Measurements from ENCODE around the gene SHOC2. TPM values are rescaled to one million over a fixed set of nuclear protein-coding genes. Genes with fewer than 3 reads are reported as not detected.

SHOC2 gene
- total RNA-seq, 4 donors from 2014 or later, result 57.3 to 125 (median 73.4) TPM

DNA sequence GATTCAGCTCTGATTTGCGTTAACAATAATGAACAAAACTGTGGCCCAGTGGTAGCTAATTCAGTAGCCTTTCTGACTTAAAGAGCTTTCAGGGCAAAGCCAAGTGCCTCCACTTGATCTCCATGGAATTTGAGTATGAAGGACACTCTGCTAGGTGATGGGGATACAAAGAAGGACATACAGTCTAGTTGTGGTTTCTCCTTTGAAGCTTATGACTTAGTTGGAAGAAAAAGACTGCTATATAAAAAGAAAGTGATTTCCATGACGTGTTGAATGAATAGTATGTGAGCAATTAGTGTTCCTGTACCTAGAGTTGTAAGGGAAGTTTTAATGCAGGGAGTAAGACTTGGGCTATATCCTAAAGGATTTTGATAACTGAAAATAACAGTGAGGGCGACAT, 39.4 kb upstream of the SHOC2 start:
- Histone ChIP-seq H3K27ac (peak overlapping the region; percentile 15 to 29 (median 20)), H3K4me1 (peaks cover 17 to 85% (median 42%) of the 10 kb centered on the region in 4 donors), H3K4me3 (no peak overlapping the region), H3K9me3 (no peaks in the 10 kb centered on the region), H3K27me3 (no peaks in the 10 kb centered on the region), H3K36me3 (peaks cover 0 to 63% (median 20%) of the 10 kb centered on the region in 4 donors)
- WGBS, 2 donors (ENCODE audit: low coverage in 1 of 2), result 67 to 73% methylated on average over 3 of the region's 3 CpGs
- no peak for TF ChIP-seq POLR2AphosphoS5 (IDR thresholded peaks at IDR 0.05)
- no peak for TF ChIP-seq POLR2A (IDR thresholded peaks at IDR 0.05)
- TF ChIP-seq, protein P1, sequence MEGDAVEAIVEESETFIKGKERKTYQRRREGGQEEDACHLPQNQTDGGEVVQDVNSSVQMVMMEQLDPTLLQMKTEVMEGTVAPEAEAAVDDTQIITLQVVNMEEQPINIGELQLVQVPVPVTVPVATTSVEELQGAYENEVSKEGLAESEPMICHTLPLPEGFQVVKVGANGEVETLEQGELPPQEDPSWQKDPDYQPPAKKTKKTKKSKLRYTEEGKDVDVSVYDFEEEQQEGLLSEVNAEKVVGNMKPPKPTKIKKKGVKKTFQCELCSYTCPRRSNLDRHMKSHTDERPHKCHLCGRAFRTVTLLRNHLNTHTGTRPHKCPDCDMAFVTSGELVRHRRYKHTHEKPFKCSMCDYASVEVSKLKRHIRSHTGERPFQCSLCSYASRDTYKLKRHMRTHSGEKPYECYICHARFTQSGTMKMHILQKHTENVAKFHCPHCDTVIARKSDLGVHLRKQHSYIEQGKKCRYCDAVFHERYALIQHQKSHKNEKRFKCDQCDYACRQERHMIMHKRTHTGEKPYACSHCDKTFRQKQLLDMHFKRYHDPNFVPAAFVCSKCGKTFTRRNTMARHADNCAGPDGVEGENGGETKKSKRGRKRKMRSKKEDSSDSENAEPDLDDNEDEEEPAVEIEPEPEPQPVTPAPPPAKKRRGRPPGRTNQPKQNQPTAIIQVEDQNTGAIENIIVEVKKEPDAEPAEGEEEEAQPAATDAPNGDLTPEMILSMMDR (IDR thresholded peaks at IDR 0.05), result no peak
- TF ChIP-seq EP300 (IDR thresholded peaks at IDR 0.05; ENCODE audit: low read depth), result no peak
- in situ Hi-C loops (cut with MboI; ENCODE audit: low pct_ligation_motif_present in 1 of 4, low pct_unique_long_range_greater_than_20kb in 1 of 4, low sequenced_read_pairs in 3 of 4), result loop anchor here in 3 of 4 donors (10.0 to 25.0 kb wide), 5 partner anchors 75 to 568 kb away; partner anchors contain the start of gene SMNDC1 (in 1 of the 3)
- intact Hi-C loops (cut with DNase I; ENCODE audit: low total_unique reads), result no loop called here
- no peak for DNase-seq

DNA sequence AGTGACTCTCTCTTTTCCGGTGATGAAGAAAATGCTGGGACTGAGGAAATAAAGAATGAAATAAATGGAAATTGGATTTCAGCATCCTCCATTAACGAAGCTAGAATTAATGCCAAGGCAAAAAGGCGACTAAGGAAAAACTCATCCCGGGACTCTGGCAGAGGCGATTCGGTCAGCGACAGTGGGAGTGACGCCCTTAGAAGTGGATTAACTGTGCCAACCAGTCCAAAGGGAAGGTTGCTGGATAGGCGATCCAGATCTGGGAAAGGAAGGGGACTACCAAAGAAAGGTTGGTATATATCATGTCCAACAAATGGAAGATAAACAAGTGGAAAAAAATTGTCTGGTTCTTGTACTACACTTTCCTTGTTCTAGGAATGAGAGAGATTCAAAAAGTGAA, 38.2 kb upstream of the SHOC2 start:
- intact Hi-C loops (cut with DNase I; ENCODE audit: low total_unique reads) (no loop called here), in situ Hi-C loops (cut with MboI; ENCODE audit: low pct_ligation_motif_present in 1 of 4, low pct_unique_long_range_greater_than_20kb in 1 of 4, low sequenced_read_pairs in 3 of 4) (loop anchor here in 3 of 4 donors (10.0 to 25.0 kb wide), 5 partner anchors 76 to 569 kb away; partner anchors contain the start of gene SMNDC1 (in 1 of the 3))
- peak overlapping the region; percentile 9 to 29 (median 14) for H3K27ac ChIP-seq
- 81 to 83% methylated on average over 8 to 9 of the region's 9 CpGs for WGBS, 2 donors (ENCODE audit: low coverage in 1 of 2)
- DNase-seq, result no peak
- TF ChIP-seq EP300 (IDR thresholded peaks at IDR 0.05; ENCODE audit: low read depth), result no peak
- TF ChIP-seq, protein P1 (IDR thresholded peaks at IDR 0.05), result no peak
- no peak for TF ChIP-seq POLR2A (IDR thresholded peaks at IDR 0.05)
- TF ChIP-seq POLR2AphosphoS5 (IDR thresholded peaks at IDR 0.05), result peak in 1 of 3 donors; percentile 28
- no peaks in the 10 kb centered on the region for H3K9me3 ChIP-seq
- H3K27me3 ChIP-seq, result no peaks in the 10 kb centered on the region
- H3K36me3 ChIP-seq, result peaks cover 0 to 74% (median 21%) of the 10 kb centered on the region in 4 donors
- no peak overlapping the region for H3K4me3 ChIP-seq
- peaks cover 8 to 85% (median 40%) of the 10 kb centered on the region in 4 donors for H3K4me1 ChIP-seq

DNA sequence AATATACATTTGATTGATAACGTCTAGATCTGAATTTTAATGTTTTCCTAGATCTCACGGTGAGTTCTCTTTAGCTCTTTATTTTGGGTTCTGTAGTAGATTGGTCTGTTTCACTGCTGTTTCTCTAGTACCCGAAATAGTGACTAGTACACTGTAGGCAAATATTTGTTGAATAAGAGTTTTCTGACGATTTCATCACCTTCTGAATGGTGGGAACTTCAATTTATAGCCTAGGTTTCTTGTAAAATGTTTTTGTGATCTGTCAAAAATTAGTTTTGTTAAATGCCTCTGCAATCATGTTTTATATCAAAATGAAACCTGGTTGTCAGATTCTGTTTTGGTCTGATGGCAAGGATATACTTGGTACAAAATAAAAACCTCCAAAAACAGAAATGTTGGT, 37.5 kb upstream of the SHOC2 start:
- H3K27ac ChIP-seq, result peak overlapping the region in 2 of 4 donors; percentile 16 to 29
- no peak for DNase-seq

DNA sequence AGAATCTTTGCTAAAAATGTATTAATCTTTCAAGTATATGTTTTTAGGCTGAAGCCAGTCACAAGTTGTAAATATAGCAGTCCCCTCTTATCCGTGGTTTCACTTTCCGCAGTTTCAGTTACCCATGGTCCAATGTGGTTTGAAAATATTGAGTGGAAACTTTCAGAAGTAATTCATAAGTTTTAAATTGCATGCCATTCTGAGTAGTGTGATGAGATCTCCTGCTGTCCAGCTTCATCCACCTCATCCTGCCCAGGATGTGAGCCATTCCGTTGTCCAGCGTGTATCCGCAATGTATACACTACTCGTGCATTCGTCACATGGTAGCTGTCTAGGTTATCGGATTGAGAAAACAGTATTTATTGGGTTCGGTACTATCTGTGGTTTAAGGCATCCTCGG, 35.5 kb upstream of the SHOC2 start:
- no peak overlapping the region for H3K4me3 ChIP-seq

More for the DNA sequence above, 37.5 kb upstream of the SHOC2 start:
- TF ChIP-seq POLR2AphosphoS5 (IDR thresholded peaks at IDR 0.05) (peak in 1 of 3 donors; percentile 4), EP300 (IDR thresholded peaks at IDR 0.05; ENCODE audit: low read depth) (no peak)
- peaks cover 7 to 83% (median 40%) of the 10 kb centered on the region in 4 donors for H3K4me1 ChIP-seq
- in situ Hi-C loops (cut with MboI; ENCODE audit: low pct_ligation_motif_present in 1 of 4, low pct_unique_long_range_greater_than_20kb in 1 of 4, low sequenced_read_pairs in 3 of 4), result loop anchor here in 3 of 4 donors (10.0 to 25.0 kb wide), 5 partner anchors 77 to 570 kb away; partner anchors contain the start of gene SMNDC1 (in 1 of the 3)
- intact Hi-C loops (cut with DNase I; ENCODE audit: low total_unique reads), result no loop called here
- H3K36me3 ChIP-seq, result peaks cover 0 to 67% (median 25%) of the 10 kb centered on the region in 4 donors
- 52 to 53% methylated on average over 4 of the region's 4 CpGs for WGBS, 2 donors (ENCODE audit: low coverage in 1 of 2)
- H3K4me3 ChIP-seq, result no peak overlapping the region
- H3K27me3 ChIP-seq, result no peaks in the 10 kb centered on the region
- H3K9me3 ChIP-seq, result no peaks in the 10 kb centered on the region

DNA sequence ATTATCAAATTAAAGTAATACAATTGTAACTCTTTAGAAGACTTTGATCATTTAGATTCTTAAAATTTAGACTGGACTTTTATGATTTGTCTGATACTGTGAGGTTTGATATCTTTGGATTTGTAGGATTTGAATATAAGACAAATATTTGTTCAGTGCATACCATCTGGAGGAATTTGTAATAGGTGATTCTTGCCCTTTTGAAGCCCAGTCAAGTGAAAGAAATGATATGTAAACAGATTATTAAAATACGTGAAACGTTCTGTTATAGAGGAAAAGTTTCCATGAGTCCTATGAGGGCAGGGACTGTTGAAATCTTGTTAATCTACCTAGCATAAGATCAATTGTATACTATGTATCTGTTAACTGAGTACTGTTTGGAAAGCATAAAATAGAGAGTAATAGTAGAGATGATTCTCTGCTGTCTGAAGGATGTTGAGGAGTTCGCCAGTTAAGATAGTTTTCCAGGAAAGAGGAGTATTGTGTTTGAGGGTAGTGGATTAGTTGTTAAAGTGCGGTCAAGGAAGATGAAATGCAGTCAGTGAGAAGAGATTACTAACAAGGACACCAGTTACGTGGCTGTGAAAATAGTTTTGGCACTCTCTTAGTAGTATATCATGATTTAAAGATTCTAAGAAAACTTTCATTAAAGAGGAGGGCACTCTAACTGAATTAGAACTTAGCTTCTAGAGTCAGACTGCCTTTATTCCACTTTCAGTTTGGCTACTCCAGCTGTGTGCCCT, 33.3 kb upstream of the SHOC2 start:
- WGBS, 2 donors (ENCODE audit: low coverage in 1 of 2), result 48% methylated on average over 5 of the region's 5 CpGs
- in situ Hi-C loops (cut with MboI; ENCODE audit: low pct_ligation_motif_present in 1 of 4, low pct_unique_long_range_greater_than_20kb in 1 of 4, low sequenced_read_pairs in 3 of 4), result loop anchor here in 3 of 4 donors (5.0 to 25.0 kb wide), 6 partner anchors 81 to 574 kb away; partner anchors contain the start of gene SMNDC1 (in 1 of the 3)
- DNase-seq, result no peak
- intact Hi-C loops (cut with DNase I; ENCODE audit: low total_unique reads), result no loop called here
- no peaks in the 10 kb centered on the region for H3K27me3 ChIP-seq
- peak overlapping the region; percentile 6 to 49 (median 26) for H3K27ac ChIP-seq
- H3K4me3 ChIP-seq, result no peak overlapping the region
- no peaks in the 10 kb centered on the region for H3K9me3 ChIP-seq
- peaks cover 0 to 79% (median 30%) of the 10 kb centered on the region in 4 donors for H3K36me3 ChIP-seq
- TF ChIP-seq EP300 (IDR thresholded peaks at IDR 0.05; ENCODE audit: low read depth), result no peak
- no peak for TF ChIP-seq POLR2AphosphoS5 (IDR thresholded peaks at IDR 0.05)
- TF ChIP-seq POLR2A (IDR thresholded peaks at IDR 0.05), result no peak
- peaks cover 0 to 56% (median 24%) of the 10 kb centered on the region in 4 donors for H3K4me1 ChIP-seq

More for the DNA sequence above, 35.5 kb upstream of the SHOC2 start:
- in situ Hi-C loops (cut with MboI; ENCODE audit: low pct_ligation_motif_present in 1 of 4, low pct_unique_long_range_greater_than_20kb in 1 of 4, low sequenced_read_pairs in 3 of 4) (loop anchor here in 3 of 4 donors (10.0 to 25.0 kb wide), 5 partner anchors 79 to 572 kb away; partner anchors contain the start of gene SMNDC1 (in 1 of the 3)), intact Hi-C loops (cut with DNase I; ENCODE audit: low total_unique reads) (no loop called here)
- Histone ChIP-seq H3K27ac (peak overlapping the region in 3 of 4 donors; percentile 4 to 45 (median 9)), H3K9me3 (no peaks in the 10 kb centered on the region), H3K27me3 (no peaks in the 10 kb centered on the region), H3K36me3 (peaks cover 0 to 64% (median 30%) of the 10 kb centered on the region in 4 donors), H3K4me1 (peaks cover 4 to 69% (median 31%) of the 10 kb centered on the region in 4 donors)
- 80 to 99% methylated on average over 9 to 10 of the region's 10 CpGs for WGBS, 2 donors (ENCODE audit: low coverage in 1 of 2)
- peak in 2 of 3 donors; percentile 31 to 48 for TF ChIP-seq POLR2AphosphoS5 (IDR thresholded peaks at IDR 0.05)
- no peak for TF ChIP-seq EP300 (IDR thresholded peaks at IDR 0.05; ENCODE audit: low read depth)
- DNase-seq, result no peak

Measured in transverse colon (tissue), 4 donors.